HG02973 (cell line): Measurements from ENCODE around the gene CLVS2.

Source experiments
- ATAC-seq: cut with Tn5 transposase; IDR thresholded peaks from one replicate; pipeline ENCODE4 v1.9.1; 2021; ENCODE audit warnings: moderate library complexity; ENCODE audit not compliant: unreplicated experiment

Gene CLVS2

GRCh38 chr6:123022975-123023374 is 26.9 kb downstream of the CLVS2 start:
- no peak for ATAC-seq

- ATAC-seq: no peak
Measured at GRCh38 chr6:123024976-123025375, 28.9 kb downstream of the CLVS2 start.

DNA sequence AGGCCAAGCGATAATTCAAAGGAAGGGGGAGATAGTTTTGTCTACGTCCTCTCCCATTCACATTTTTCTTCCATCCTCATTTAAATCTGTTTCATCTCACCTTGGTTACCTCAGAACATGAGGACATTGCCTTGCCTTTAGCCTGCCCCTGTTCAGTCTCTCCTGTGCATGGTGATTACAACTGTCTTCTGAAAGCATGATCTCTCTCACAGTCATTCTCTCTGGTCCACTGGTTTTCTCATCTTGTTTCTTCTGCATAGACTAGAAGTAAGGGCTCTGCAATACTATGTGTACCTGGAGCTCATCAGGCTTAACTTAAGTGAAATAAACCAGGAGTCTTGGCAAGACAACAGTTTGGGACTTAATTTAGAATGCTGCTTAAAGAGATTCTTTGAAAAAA is 31.4 kb downstream of the CLVS2 start:
- ATAC-seq: no peak

DNA sequence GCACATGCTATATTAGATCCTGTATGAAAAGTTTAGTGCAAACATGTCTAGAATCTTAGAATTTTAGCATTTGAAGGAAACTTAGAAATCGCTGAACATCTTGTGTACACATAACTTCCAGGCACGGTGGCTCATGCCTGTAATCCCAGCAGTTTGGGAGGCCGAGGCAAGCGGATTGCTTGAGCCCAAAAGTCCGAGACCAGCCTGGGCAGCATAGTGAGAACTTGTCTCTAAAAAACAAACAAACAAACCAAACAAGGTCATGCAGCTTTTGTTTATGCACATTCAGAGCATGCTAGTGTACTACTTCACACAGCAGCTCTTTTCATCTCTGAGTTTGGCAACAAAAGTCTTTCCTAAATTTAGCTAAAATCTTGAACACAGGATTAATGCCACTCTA is 32.2 kb downstream of the CLVS2 start:
- ATAC-seq: no peak

DNA sequence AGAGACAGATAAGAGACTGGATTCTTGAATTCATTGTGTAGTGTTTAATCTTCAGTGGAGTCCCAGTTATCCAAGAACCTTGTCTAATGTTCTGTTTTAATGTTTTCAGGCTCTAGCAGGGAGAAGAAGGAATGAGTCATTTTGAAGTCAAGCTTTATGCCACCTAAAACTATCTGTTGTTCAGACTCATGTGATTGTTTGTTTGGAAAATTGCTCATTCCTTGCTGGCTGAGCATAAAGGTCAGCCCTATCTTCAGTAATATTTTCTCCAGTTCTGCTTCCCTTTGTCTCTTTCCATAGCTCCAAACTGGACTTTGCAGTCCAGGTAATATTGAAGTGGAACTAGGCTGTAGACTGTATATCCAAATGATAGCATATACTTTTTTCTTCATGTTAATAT is 34.2 kb downstream of the CLVS2 start:
- no peak for ATAC-seq

DNA sequence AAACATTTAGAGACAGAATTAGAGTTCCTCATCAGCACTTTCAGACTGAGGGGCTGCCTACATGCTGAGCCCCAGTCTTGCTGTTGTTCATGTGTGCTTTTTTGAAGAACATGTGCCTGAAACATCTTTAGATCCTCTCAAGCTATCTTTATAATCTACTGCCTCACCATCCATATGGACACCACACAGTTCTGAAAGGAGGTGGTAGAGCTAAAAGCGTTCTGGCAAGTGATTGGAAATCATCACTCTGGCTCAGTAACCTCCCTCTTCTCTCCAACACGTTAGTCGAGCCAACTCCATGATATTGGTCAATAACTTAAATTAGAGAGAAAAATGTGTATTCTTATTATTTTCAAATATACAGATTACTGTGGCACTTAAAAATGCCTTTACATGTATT is 40.6 kb downstream of the CLVS2 start:
- ATAC-seq: no peak

DNA sequence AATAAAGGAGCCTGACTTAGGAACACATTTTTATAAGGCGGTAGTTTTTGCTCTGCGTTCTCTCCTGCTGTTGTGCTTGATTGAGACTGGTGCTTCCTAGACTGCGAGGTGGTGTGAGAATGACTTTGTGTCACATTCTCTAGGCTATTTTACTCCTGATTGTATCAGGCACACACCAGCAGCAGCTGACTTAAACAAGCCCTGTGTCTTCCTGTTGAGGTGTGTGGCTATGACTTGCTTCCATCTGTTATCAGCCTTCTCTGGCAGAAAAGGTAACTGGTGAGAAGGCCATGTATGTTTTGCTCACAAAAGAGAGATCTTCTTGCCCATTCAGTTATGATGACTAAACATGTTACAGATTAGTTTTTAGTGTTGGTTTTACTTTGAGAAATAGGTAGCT is 43.4 kb downstream of the CLVS2 start:
- no peak for ATAC-seq

DNA sequence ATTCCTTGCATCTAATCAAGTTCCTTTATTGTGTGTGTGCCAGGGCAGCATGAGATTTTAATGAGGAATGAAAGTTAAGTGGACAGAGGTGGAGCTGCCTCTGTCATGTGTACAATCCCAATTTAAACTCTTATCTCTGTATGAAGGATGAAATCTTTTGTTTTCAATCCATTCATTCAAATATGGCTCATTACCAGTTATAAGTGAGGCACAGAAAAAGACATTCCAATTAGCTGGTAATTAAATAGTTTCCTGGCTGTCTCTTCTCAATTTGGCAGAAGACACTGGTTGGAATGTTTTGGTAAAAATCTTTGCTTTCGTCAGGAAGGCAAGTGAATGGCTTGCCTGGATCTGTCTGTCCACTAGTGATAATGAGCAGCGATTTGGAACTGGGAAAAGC is 46.4 kb downstream of the CLVS2 start:
- ATAC-seq: no peak

GRCh38 chr6:123044341-123044860 is 48.4 kb downstream of the CLVS2 start:
- ATAC-seq: no peak

DNA sequence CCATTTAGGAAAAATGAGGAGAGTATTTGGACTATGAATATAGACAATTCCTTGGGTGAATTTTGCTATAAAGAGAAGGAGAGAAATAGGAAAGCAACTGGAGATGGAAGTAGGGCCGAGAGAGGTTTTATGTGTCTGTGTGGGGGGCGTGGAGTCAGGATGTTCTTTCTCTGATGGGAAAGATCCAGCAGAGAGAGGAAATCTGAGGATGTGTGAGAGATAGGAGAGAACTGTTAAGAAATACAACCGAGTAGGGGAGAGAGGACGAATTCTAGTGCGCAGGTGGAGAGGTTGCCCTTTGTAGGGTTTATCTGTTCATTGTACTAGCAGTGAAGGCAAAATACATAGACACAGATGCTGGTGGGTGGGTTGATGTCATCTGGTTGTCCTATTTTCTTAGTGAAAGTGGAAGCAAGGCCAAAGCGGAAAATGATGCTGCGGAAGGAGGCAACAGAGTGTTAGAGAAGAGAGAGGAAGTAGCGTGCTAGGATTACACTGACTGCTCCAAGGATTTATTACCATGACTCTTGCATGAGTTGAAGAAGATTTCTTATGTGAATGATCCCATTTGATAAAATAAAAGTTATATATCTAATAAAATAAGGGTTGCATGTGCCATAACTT is 57.7 kb downstream of the CLVS2 start:
- ATAC-seq: no peak

GRCh38 chr6:123055256-123055655 is 59.2 kb downstream of the CLVS2 start:
- ATAC-seq: no peak

DNA sequence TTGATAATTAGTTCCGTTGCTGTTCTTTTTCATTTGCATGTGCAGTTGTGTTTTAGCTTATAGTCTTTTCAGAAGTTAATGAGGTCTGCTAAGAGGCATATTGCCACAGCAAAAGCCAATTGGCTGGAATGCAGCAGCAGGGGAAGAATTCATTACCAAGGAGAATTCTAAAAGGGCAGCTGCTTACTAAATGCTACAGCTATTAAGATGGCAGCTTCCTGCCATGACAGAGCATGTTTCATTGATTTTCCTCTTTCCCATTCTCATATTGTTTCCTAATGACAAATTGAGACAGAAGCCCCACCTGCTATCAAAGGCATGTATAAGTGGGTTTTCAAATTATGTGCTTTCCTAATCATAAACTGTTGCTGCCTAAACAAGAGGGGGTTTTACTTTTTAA is 66.6 kb downstream of the CLVS2 start:
- ATAC-seq: no peak

DNA sequence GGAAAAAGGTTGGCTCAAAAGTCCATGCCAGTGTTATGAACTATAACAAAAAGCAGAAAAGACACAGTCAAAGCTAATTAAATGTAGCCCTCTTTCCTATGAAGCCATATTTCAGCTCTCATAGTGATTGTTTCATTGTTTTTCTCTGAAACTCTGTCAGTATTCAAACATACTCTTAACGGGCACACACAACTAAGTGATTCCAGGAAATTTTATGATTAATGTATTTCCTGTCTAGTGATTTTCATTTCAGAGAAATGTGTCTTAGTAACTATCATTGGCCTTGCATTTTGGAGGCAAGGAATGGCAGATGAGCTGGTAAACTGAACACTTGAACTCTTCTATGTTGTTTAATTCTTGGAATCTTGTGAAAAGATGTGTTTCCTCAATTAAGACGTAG is 68.0 kb downstream of the CLVS2 start:
- no peak for ATAC-seq

DNA sequence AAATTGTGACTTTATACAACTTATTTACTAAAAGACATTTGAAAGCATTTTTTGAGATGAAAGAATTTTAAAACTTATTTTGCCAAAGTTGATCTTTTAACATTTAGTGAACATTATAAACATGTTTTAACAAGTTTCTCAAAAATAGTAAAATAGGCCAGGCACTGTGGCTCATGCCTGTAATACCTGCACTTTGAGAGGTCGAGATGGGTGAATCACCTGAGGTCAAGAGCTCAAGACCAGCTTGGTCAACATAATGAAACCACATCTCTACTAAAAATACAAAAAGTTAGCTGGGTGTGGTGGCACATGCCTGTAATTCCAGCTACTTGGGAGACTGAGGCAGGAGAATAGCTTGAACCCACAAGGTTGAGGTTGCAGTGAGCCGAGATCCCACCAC is 78.6 kb downstream of the CLVS2 start:
- no peak for ATAC-seq

DNA sequence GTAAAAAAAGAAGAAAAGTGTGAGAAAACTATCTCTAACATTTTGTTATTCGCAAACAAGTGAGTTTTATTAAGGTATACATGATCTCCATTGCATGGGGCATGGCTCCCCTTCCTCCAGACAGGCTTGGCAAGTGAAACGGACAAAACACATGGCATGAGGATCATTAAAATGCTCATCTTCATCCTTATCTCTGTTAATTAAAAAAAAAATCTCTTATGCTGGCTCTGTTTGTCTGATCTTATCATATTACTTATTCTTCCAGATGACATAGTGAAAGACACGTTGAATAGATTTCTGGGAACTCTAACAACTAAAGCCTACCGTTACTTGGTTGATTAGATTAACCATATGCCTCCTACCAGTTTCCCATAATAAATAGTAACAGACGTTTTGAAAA is 89.4 kb downstream of the CLVS2 start:
- ATAC-seq: no peak

DNA sequence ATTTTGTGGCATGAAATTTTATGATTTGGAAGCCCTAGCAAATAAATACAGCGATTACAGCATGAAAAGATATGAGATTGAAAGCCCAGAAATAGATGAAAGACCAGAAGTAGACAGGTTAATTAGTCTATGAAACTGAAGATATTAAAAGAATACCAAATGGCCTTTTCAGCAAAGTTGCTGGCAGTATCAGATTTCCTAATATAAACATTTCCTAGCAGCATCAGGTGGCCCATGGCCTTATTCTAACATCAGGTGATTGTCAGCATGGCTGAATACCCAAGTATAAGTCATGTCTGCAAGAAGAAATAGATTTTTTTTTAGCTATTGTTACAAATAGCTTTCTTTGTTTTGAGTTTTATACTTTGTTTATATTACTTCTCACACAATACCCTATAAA is 93.2 kb downstream of the CLVS2 start:
- no peak for ATAC-seq

- ATAC-seq: no peak
Measured at GRCh38 chr6:123091091-123091895, 95.3 kb downstream of the CLVS2 start.

- ATAC-seq: no peak
Measured at GRCh38 chr6:123091896-123092271, 95.8 kb downstream of the CLVS2 start.

DNA sequence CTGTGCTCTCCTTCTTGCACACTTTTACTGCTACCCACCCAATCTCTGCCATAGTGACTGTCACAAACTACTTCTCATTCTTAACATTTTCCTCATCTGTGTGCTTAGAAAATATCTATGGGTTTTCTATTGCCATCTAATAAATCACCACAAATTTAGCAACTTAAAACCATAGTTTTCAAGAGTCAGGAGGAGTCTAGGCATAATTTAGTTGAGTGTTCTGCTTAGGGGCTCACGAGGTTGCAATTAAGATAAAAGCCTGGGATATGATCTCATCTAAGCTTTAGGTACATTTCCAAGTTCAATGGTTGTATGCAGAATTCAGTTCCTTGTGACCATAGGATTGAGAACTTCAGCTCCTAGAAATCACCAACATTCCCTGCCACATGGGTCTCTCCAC is 98.8 kb downstream of the CLVS2 start:
- ATAC-seq: no peak

GRCh38 chr6:123105561-123105960 is 109.5 kb downstream of the CLVS2 start:
- no peak for ATAC-seq

GRCh38 chr6:123116370-123116769 is 120.3 kb downstream of the CLVS2 start:
- no peak for ATAC-seq

GRCh38 chr6:123117145-123117908 is 121.3 kb downstream of the CLVS2 start:
- no peak for ATAC-seq
